NCI-H82 treated with DMSO at 0.1 percent for 48 hours (cell line): ENCODE measurements around the gene EIF2D.
"Not testable (repeated sequence)": the region's sequence is repeated elsewhere in the genome, so short reads cannot be mapped to it uniquely, and the experiment has no call there.

ENCODE experiments used
- DNase-seq: peaks from one replicate; lab custom pipeline; 2025; ENCODE audit not compliant: unreplicated experiment; lab: John Stamatoyannopoulos, UW

EIF2D gene

DNA sequence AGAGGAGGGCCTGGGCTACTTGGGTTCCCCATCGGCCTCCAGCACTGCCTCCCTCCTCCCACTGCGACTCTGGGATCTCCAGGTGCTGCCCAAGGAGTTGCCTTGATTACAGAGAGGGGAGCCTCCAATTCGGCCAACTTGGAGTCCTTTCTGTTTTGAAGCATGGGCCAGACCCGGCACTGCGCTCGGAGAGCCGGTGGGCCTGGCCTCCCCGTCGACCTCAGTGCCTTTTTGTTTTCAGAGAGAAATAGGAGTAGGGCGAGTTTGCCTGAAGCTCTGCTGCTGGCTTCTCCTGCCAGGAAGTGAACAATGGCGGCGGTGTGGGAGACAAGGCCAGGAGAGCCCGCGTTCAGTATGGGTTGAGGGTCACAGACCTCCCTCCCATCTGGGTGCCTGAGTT is 24.4 kb downstream of the EIF2D start:
- no peak for DNase-seq

DNA sequence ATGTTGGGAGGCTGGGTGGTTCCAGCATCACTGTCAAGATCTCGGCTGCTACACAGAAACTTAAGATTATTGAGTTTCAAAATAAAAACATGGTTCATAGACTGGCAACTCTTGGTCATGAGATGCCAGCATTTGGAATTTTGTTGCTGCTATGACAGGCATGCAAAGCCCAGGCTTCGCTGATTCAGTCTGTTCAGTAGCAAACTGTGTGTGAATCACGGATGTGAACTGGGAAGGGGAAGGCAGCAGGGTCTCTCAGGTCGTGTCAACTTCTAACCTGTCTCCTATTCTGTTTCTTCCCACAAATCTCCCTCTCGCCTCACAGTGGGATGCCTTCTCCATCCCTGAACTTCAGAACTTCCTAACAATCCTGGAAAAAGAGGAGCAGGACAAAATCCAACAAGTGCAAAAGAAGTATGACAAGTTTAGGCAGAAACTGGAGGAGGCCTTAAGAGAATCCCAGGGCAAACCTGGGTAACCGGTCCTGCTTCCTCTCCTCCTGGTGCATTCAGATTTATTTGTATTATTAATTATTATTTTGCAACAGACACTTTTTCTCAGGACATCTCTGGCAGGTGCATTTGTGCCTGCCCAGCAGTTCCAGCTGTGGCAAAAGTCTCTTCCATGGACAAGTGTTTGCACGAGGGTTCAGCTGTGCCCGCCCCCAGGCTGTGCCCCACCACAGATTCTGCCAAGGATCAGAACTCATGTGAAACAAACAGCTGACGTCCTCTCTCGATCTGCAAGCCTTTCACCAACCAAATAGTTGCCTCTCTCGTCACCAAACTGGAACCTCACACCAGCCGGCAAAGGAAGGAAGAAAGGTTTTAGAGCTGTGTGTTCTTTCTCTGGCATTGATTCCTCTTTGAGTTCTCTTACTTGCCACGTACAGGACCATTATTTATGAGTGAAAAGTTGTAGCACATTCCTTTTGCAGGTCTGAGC is 25.5 kb downstream of the EIF2D start:
- DNase-seq = no peak

DNA sequence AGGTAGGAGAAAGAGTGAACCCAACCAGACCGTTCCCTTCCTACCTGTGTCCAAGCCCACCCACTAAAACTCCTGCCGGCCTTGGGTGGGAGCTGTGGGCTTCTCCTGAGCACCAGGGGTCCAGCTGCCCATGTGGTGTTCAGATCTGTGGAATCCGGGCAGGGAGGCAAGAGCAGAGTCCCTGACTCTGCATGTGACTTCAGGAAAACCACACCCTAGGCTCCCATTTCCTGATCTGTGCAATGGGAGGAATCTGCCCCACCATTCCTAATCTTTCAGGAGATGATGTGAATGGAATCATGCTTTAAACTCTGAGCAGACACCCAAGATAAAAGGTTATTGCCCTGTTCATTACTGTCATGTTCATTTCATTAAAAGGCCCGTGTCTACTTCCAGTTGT is 27.6 kb downstream of the EIF2D start:
- no peak for DNase-seq

DNA sequence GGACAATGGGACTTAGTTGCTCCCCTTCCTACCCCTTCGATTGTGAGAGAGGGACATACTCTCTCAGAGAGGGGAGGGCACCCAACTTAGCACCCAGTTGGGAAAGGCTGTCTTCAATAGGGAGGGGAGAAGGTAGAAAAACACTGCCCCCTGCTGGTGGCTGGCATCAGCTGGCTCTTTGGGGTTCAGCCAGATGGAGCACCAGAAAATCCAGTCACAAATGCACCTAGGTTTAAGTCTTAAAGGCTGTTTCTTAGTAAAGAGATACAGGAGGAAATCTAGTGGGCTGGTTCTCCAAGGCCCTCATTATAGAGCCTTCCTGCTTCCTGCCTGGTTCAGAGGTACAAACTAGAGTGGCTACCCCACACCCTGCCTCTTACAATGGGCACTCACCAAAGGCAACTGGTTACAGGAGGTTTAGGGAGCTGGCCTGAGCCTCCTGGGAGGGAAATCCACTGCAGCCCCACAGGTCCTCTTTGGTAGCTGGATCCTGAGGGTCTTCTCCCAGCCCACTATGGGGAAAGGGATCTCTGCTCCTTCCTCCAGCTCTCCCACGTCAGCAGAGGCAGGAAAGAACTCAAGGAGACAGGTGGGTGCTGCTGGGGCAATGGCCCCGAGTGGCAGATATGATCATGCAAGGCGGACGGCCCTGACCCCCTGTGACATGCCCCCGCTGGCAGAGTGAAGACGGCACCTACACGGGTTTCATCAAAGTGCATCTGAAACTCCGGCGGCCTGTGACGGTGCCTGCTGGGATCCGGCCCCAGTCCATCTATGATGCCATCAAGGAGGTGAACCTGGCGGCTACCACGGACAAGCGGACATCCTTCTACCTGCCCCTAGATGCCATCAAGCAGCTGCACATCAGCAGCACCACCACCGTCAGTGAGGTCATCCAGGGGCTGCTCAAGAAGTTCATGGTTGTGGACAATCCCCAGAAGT is 28.3 kb downstream of the EIF2D start:
- peak; percentile 78 for DNase-seq

DNA sequence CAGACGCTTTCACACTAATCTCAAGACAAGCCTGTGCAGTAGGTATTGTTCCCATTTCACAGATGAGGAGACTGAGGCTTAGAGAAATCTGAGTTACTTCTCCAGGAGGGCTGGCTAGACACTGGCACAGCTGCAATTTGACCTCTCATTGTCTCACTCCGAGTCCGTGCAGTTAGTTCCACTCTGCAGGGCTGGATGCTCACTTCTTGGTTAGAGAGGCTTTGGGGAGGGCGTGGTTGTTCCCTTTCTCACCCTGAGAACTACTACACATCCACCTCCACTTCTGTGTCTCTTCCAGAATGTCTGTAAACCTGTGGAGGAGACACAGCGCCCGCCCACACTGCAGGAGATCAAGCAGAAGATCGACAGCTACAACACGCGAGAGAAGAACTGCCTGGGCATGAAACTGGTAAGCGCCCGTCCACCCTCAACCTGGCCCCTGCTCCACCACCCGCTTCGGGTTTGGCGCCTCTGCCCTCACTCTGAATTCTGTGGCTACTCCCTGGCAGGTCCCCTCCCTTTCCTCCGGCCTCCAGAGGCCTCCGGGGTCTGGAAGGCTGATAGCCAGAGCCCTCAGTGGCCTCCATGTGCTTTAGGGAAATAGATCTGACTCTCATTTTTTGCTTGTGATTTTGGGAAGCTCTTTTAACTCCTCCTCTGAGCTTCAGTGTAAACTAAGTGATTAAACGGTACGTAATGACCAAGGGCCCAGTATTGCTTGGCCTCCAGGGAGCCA is 29.1 kb downstream of the EIF2D start:
- DNase-seq = no peak

DNA sequence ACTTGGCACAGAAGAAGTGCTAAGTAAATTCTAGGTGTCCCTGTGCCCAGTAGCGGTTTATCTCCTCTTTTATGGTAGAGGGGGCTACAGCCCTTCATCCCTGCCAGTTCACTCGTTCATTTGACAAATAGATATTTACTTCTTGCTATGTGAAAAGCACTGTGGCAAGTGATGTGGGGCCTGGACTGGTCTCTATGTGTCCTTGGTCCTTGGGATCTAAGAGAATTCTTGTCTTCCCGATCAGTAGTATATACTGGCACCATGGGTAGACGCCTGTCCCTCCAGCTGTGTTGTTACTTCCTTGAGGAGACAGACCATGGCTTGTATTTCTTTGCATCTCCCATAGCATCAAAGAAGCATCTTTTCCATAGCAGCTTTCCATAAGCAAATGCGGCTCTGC is 29.7 kb downstream of the EIF2D start:
- DNase-seq = no peak

DNA sequence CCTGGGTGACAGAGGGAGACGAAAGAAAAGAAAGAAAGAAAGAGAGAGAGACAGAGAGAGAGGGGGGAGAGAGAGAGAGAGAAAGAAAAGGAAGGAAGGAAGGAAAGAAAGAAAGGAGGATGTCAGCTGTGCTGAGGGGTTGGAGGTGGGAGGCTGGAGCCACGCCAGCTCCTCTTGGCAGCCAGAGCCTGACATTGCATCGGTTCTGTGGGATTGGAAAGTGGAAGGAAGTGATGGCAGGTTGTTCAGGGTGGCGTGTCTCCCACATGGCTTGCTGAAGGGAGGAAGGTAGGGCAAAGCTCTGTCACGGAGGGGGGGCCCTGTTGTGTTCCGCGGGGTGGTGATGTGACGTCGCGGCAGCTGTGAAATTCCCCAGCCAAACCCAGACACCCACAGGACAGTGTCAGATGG is 30.7 kb downstream of the EIF2D start:
- no peak for DNase-seq

DNA sequence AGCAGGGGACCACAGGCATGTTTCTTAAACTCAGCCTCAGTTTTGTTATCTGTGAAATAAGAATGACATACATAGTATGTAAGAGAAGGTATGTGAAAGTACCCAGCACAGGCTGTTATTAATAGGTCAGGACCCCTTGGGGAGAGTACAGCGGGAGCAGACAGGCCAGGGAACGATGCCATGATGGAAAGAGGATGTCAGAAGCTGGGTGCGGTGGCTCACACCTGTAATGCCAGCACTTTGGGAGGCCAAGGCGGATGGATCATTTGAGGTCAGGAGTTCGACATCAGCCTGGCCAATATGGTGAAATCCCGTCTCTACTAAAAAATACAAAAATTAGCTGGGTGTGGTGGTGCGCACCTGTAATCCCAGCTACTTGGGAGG is 31.2 kb downstream of the EIF2D start:
- not testable (repeated sequence) for DNase-seq

DNA sequence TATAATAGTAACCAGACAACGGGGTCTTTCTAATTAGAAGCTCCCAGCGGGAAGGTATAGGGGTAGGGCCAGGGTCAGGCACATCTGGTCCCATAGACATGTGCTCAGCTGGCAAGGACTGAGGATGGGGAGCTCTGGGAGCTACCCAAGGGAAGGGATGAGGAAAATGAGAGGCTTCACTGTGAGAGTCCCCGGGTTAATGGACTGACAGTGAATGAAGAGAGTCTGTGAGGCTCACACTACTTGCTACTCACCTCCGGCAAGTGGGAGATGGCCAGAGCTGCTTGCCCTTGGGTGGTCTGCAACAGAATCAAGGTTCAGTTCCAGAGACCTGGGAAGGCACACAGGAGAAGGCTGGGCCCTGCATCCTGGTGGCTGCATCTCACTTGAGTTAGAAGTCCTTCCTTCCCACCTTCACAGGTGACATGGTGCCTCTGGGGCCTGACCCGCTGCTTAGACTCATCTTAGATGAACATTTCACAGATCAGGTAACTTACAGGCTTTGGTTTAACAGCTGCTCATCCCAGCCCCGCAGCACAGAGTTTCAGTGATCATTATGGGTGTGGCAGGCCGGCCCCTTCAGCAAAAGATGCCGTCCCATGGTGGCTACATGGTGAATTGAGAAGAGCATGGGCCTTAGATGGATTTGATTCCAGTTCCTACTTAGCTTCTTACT is 31.7 kb downstream of the EIF2D start:
- DNase-seq = no peak

DNA sequence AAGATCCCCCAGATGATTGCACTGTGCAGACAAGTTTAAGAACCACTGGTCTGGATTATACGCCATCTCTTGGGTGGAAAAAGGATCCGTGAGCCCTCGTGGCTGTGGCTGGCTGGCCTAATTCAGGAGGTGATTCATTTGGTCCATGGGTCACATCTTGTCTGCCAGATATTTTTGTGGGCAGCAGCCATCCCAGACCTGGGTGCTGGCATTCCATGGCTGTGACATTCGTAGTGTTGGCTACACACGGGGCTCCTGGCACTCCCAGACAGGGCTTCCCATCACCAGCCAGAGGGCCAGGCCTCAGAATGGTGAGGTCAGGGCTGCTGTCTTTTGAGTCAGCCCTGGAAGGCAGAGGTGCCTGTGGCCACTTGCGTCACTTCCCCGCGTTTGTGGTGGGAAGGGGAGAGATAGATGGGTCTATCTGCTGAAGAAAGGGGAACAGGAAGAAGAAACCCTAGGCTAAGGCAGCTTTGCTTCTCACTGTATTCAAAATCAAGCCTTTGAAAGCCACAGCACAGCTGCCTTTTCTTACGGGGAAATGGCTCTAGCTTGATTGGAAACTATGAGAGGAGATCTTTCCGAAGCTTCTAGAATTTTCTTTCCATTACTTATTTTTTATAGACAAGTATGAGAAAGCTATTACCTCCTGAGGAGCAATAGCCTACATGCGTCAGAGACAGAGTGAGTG is 32.4 kb downstream of the EIF2D start:
- DNase-seq = no peak

DNA sequence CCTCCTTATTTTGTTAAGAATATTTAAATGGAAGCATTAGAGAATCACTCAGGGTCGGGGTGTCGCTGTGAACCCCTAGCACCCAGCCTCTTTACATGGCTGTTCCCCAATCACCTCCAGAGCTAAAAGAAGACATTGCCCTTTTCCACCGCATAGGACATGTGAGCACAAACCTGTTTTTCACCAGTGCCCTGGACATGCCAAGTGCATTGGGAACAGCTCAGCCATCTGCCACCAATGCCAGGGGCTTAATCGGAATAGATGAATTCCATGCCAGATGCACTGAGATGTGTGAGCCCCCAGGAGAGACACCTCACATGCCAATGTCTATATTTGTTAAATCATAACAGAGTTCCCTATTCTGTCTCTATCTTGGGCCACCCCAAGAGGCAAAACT is 33.3 kb downstream of the EIF2D start:
- no peak for DNase-seq

DNA sequence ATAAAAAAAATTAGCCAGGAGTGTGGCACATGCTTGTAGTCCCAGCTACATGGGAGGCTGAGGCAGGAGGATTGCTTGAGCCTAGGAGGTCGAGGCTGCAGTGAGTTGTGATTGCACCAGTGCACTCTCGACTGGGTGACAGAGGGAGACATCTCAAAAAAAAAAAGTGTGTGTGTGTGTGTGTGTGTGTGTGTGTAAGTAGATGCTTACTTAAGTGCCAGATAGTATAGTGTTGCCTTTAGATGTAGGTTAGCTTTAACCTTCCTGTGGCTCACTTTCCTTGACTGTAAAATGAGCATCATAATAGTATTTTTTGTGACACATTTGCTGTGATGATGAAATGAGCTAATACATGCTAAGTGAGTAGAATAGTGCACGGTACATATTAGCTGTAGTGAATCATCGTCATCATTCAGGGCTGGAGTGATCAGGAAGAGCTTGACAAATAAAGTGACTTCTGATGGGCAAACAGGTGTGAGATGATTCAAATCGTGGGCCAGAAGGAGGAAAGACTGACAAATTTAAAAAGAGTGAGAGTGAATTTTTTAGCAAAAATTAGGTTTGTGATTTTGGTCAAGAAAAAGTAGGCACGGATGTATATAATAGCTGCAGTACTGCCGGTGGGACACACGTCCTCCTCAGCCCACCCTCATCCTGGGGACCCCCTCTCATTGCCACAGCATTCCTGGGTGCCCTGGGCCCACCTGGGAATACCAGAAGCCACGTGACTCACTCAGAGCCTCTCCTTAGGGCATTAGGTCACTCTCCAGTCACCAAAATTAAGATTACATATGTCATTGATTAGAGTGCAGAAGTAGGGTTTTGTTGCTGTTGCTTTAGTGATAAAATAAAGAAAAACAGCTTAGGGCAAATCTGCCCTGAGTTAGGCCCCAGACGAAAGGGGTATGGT is 33.9 kb downstream of the EIF2D start:
- no peak for DNase-seq

DNA sequence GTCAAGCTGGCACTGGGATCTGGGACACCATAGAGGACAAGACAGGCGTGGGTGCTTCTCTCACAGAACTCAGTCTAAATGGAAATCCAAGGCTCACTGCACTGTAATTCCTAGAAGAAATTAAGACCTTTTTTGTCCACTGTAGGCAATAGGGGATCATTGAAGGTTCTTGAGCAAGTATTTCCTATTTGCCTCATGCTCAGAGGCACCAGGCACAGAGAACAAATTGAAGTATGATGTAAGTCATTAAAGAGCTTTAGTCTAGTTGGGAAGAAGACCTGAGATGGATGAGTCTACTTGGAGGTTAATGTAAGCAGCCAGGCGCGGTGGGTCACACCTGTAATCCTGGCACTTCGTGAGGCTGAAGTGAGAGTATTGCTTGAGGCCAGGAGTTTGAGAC is 34.6 kb downstream of the EIF2D start:
- no peak for DNase-seq

DNA sequence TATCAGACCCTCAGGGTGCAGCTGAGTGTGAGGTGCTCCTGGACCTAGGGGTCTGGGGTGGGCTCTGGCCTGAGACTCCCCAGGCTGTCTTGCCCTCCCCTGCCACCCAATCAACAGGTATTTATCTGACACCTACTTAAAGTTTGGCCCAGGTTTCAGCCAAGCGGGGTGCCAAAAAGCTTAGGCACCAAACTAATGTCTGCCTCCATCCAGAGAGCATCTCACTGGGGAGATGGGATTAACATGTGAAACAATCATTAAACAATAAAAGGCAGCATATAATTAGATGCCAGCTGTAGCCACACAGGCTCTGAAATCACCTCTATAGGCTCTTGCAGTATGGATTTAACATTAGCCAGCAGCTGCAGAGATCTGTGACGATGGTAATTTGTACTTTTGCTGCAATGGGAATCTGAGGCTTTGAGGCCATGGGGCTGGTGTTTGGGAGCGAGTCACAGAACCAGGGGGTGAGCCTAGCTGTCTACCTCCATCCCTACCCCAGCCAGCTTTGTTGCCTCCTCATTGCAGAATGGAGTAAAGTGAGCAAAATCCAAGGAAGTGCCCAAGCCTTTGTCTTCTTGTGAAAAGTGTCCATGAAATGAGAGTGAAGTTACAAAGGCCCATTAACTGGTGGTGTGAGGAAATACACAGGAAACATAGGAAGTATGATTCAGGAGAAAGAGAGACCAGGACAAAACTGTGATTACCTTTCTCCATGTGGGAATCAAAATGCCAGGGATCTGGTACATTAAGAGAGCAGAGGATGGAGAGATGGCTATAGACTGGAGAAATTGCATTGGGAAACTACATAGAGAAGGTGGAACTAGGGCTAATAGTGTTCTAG is 36.1 kb downstream of the EIF2D start:
- DNase-seq = no peak

DNA sequence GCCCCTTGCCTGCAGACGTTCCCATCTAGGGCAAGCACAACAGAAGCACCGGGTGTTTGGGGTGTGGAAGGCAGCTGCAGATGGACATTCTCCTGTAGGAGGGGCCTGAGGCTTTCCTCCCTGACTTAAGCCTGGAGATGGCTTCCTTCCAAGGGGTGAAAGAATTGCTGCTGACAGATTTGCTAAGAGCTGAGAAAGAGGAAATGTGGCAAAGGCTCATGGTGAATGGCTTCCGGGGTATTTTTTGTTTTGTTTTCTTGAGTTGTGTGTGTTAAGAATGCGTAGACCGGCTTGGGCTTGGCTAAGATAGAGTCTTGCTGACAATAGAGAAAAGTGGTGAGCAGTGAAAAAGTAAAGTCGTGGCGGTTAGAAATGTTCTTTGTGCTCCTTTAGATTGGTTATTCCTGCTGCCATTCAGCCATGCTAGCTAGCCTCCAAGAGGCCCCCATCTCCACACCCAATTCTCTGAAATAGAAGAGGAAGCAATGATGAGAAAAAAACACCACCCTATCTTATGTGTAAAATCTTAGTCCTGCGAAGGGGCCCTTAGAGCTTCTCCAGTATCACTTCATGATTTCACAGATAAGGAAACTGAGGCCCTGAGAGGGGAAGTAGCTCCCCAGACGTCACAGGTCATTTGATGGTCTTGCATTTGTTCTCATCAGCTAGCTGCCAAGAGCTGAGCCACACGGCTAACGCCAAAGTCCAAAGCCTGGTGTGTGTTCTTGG is 36.9 kb downstream of the EIF2D start:
- peak; percentile 43 for DNase-seq

DNA sequence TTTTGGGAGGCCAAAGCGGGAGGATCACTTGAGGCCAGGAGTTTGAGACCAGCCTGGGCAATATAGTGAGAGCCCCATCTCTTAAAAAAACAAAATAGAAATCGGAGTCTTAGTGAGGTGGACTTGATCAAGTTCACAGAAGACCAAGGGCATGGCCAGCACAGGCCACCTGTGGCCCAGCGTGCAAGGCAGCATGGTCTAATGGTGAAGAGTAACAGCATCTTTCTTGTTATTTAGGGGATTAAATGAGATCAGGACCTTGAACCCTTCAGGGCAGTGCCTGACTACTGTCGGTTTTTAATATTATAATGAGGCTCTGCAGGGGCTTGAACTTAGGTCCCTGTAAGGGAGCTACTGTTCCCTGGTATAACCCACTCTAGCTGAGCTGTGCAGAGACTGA is 38.5 kb downstream of the EIF2D start:
- DNase-seq = no peak

DNA sequence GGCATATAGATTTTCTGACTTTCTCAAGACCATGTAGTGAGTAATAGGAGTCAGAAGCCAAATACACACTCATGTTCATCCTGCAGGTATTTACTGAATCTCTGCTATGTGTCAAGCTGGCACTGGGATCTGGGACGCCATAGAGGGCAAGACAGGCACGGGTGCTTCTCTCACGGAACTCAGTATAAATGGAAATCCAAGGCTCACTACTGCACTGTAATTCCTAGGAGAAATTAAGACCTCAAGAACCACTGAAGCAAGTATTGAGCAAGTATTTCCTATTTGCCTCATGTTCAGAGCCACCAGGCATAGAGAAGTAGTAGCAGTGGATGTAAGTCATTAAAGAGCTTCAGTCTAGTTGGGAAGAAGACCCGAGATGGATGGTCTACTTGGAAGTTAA is 38.9 kb downstream of the EIF2D start:
- DNase-seq = no peak

DNA sequence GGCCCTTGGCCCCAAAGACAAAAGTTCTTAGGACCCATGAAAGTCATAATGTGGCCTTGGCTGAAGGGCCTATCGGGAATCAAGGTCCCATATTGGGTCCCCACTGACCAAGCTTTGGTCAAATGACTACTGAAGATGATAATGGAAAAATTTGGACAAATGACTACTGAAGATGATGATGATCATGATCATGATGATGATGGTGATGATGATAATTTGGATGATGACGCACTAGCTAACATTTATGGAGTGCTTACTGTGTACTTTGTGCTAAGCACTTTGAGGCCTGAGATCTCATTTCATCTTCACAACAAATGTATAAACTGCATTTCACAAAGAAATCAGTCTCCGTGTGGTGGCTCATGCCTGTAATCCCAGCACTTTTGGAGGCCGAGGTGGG is 39.4 kb downstream of the EIF2D start:
- no peak for DNase-seq
